ENCODE measurements around the gene PRRC1.

- no peak for TF ChIP-seq POLR2A (IDR thresholded peaks at IDR 0.05)
- no peak for TF ChIP-seq CTCF (IDR thresholded peaks at IDR 0.05 in 4 of 5, conservative IDR thresholded peaks at IDR 0.05 in 1 of 5)
Observed at GRCh38 chr5:127471211-127471610, 46.2 kb upstream of the PRRC1 start.
